ENCODE results near the gene NHSL2. TPM values are rescaled to one million over a fixed set of nuclear protein-coding genes. Genes with fewer than 3 reads are reported as not detected.

The NHSL2 gene
- total and polyA plus RNA-seq, 2 experiments from 2014 or later: 4.7 to 9.5 TPM

DNA sequence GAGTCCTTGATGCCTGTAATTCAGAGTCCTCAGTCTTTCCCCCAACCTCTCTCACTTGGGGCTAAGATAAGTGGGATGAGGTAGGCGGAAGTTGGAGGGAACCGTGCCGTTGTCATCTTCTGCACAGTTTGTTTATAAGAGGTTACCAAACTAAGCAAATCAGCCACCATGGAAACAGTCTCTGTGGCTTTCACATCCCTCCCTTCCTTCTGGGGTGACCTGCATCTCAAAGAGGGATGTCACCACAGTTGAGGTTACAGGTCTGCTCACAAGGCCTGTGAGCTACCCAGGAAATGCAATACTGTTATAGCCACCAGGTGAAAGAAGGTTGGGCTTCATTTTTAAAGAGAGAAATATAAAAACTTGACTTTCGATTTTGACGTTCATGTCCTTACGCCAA lies 194.8 kb downstream of the NHSL2 start:
- H3K4me3 ChIP-seq: no peak overlapping the region
- Mint-ChIP-seq H3K27me3 (ENCODE audit: insufficient read depth, low read depth, poor library complexity) (peaks cover 8% of the 10 kb centered on the region), H3K36me3 (ENCODE audit: low read depth) (no peaks in the 10 kb centered on the region), H3K27ac (no peak overlapping the region), H3K9me3 (no peaks in the 10 kb centered on the region), H3K4me3 (no peak overlapping the region), H3K4me1 (peaks cover 28% of the 10 kb centered on the region)
- ATAC-seq (no peak), DNase-seq (ENCODE audit: low spot score) (no peak)
- H4K20me1 ChIP-seq (replicated peaks; ENCODE audit: insufficient read depth): no peaks in the 10 kb centered on the region
- no peaks in the 10 kb centered on the region for H3K27me3 ChIP-seq (ENCODE audit: insufficient read depth)
- no peaks in the 10 kb centered on the region for H3K79me2 ChIP-seq (replicated peaks; ENCODE audit: insufficient read depth)
- no peak overlapping the region for H3K4me2 ChIP-seq
- H3K9me2 ChIP-seq (ENCODE audit: insufficient read depth): no peaks in the 10 kb centered on the region
- no peak for TF ChIP-seq POLR2AphosphoS5 (IDR thresholded peaks at IDR 0.05; ENCODE audit: low read depth)
- no peak for TF ChIP-seq EZH2 (IDR thresholded peaks at IDR 0.05; ENCODE audit: low read depth, unreplicated experiment)
- no peak for TF ChIP-seq STAT1 (IDR thresholded peaks at IDR 0.05; ENCODE audit: unreplicated experiment)
- TF ChIP-seq, protein P1, sequence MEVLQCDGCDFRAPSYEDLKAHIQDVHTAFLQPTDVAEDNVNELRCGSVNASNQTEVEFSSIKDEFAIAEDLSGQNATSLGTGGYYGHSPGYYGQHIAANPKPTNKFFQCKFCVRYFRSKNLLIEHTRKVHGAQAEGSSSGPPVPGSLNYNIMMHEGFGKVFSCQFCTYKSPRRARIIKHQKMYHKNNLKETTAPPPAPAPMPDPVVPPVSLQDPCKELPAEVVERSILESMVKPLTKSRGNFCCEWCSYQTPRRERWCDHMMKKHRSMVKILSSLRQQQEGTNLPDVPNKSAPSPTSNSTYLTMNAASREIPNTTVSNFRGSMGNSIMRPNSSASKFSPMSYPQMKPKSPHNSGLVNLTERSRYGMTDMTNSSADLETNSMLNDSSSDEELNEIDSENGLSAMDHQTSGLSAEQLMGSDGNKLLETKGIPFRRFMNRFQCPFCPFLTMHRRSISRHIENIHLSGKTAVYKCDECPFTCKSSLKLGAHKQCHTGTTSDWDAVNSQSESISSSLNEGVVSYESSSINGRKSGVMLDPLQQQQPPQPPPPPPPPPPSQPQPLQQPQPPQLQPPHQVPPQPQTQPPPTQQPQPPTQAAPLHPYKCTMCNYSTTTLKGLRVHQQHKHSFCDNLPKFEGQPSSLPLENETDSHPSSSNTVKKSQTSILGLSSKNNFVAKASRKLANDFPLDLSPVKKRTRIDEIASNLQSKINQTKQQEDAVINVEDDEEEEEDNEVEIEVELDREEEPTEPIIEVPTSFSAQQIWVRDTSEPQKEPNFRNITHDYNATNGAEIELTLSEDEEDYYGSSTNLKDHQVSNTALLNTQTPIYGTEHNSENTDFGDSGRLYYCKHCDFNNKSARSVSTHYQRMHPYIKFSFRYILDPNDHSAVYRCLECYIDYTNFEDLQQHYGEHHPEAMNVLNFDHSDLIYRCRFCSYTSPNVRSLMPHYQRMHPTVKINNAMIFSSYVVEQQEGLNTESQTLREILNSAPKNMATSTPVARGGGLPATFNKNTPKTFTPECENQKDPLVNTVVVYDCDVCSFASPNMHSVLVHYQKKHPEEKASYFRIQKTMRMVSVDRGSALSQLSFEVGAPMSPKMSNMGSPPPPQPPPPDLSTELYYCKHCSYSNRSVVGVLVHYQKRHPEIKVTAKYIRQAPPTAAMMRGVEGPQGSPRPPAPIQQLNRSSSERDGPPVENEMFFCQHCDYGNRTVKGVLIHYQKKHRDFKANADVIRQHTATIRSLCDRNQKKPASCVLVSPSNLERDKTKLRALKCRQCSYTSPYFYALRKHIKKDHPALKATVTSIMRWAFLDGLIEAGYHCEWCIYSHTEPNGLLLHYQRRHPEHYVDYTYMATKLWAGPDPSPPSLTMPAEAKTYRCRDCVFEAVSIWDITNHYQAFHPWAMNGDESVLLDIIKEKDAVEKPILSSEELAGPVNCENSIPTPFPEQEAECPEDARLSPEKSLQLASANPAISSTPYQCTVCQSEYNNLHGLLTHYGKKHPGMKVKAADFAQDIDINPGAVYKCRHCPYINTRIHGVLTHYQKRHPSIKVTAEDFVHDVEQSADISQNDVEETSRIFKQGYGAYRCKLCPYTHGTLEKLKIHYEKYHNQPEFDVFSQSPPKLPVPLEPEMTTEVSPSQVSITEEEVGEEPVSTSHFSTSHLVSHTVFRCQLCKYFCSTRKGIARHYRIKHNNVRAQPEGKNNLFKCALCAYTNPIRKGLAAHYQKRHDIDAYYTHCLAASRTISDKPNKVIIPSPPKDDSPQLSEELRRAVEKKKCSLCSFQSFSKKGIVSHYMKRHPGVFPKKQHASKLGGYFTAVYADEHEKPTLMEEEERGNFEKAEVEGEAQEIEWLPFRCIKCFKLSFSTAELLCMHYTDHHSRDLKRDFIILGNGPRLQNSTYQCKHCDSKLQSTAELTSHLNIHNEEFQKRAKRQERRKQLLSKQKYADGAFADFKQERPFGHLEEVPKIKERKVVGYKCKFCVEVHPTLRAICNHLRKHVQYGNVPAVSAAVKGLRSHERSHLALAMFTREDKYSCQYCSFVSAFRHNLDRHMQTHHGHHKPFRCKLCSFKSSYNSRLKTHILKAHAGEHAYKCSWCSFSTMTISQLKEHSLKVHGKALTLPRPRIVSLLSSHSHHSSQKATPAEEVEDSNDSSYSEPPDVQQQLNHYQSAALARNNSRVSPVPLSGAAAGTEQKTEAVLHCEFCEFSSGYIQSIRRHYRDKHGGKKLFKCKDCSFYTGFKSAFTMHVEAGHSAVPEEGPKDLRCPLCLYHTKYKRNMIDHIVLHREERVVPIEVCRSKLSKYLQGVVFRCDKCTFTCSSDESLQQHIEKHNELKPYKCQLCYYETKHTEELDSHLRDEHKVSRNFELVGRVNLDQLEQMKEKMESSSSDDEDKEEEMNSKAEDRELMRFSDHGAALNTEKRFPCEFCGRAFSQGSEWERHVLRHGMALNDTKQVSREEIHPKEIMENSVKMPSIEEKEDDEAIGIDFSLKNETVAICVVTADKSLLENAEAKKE (CRISPR knock-in tag; IDR thresholded peaks at IDR 0.05): no peak
- TF ChIP-seq, protein P2, sequence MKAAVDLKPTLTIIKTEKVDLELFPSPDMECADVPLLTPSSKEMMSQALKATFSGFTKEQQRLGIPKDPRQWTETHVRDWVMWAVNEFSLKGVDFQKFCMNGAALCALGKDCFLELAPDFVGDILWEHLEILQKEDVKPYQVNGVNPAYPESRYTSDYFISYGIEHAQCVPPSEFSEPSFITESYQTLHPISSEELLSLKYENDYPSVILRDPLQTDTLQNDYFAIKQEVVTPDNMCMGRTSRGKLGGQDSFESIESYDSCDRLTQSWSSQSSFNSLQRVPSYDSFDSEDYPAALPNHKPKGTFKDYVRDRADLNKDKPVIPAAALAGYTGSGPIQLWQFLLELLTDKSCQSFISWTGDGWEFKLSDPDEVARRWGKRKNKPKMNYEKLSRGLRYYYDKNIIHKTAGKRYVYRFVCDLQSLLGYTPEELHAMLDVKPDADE (IDR thresholded peaks at IDR 0.05): no peak
- TF ChIP-seq ZNF114 (CRISPR knock-in tag; IDR thresholded peaks at IDR 0.05): no peak
- no peak for TF ChIP-seq ZNF331 (CRISPR knock-in tag; IDR thresholded peaks at IDR 0.05; ENCODE audit: low read depth)
- no peak for TF ChIP-seq JUNB (IDR thresholded peaks at IDR 0.05; ENCODE audit: unreplicated experiment)
- TF ChIP-seq EZH2phosphoT487 (IDR thresholded peaks at IDR 0.05; ENCODE audit: unreplicated experiment): no peak
- no peak overlapping the region for H2AFZ ChIP-seq
- no peaks in the 10 kb centered on the region for H3F3A ChIP-seq (replicated peaks; ENCODE audit: low read depth)
- H3K4me1 ChIP-seq (ENCODE audit: insufficient read depth): no peaks in the 10 kb centered on the region
- no peaks in the 10 kb centered on the region for H3K36me3 ChIP-seq (ENCODE audit: insufficient read depth)
- H3K27ac ChIP-seq (ENCODE audit: low read depth): no peak overlapping the region

Measured in GM23338 (cell line).